Mammary epithelial cell (primary cell): Measurements from ENCODE around the gene DLEU7.

Experiments
- CTCF ChIP-seq, 2 donors: IDR thresholded peaks in 1 of 2; conservative IDR thresholded peaks in 1 of 2; 2 replicates each; pipeline ENCODE4 v1.5.1; 2011 to 2012; ENCODE audit warnings: inconsistent platforms in 2 of 2, low read length in 2 of 2, mild to moderate bottlenecking in 2 of 2, control low read depth in 1 of 2, low read depth in 1 of 2; ENCODE audit not compliant: insufficient read depth in 1 of 2; ENCODE audit errors: extremely low read depth in 1 of 2
- EZH2 ChIP-seq: IDR thresholded peaks from 2 replicates; pipeline ENCODE4 v1.6.1; 2012; ENCODE audit warnings: low read length, inconsistent platforms, borderline replicate concordance

GRCh38 chr13:50855681-50856080, 12.2 kb upstream of the DLEU7 start:
- TF ChIP-seq CTCF (conservative IDR thresholded peaks at IDR 0.05 in 1 of 2, IDR thresholded peaks at IDR 0.05 in 1 of 2; ENCODE audit: extremely low read depth in 1 of 2, insufficient read depth in 1 of 2, low read depth in 1 of 2, low read length in 2 of 2) (no peak), EZH2 (no peak)
